Liver (tissue), 2 donors: ENCODE data around the gene USP5.

ENCODE experiments used
- YY1 ChIP-seq: IDR thresholded peaks from 2 replicates; pipeline ENCODE4 v1.6.1; 2016; ENCODE audit warnings: antibody characterized with exemption, mild to moderate bottlenecking
- TF ChIP-seq, protein P1 (sequence below): fragments of 150-350 bp; IDR thresholded peaks from 2 replicates; pipeline ENCODE4 v1.5.1; 2017; ENCODE audit warnings: improper control_type of control experiment, low read depth, low read length; ENCODE audit not compliant: missing input control
- donor health status: healthy.

DNA sequence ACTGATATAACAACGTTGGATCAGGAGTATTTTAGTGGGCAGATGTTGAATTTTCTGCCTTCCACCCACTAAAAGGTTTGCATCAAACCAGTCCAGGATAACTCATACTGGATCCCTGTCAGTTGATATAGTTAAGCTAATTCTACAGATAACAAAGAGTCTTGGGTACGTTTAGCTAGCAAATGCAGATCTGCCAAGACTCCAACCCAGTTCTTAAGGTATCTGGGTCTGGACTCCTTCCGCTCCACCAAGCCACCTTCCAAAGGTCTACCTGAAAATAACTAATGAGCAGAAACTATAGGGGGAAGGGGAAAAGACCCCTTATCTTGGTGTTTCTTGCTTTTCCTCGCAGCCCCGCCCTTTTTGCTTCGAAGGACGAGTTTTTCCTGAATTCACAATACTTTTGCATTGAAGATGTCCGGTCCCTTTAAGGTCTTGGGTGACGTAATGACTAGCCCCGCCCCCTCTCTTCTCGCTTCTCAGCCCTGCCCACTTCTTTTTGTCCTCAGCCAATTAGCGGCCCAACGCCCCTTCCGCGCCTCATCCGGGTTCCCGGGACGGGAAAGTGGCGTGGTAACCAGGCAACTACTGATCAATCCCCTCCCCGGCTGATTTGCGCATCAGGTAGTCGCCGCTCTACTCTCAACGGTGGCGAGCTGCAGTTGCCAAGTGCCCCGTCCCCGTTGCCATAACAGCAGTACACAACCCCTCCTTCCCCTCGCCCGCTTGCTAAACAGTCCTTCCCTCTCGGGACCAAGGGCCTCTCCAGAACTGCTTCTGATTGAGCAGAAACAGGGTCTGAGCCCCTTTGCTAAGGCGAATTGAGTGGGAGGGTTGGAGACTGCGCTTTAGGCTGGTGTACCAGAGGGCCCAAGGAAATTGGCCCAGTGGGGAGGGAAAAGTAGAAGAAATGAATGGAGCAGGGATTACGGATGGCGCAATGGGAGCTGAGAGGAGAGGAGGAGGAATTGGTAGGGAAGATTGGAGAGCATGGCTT, 52.6 kb downstream of the USP5 start, which contains the start of gene LRRC23:
- TF ChIP-seq, protein P1, sequence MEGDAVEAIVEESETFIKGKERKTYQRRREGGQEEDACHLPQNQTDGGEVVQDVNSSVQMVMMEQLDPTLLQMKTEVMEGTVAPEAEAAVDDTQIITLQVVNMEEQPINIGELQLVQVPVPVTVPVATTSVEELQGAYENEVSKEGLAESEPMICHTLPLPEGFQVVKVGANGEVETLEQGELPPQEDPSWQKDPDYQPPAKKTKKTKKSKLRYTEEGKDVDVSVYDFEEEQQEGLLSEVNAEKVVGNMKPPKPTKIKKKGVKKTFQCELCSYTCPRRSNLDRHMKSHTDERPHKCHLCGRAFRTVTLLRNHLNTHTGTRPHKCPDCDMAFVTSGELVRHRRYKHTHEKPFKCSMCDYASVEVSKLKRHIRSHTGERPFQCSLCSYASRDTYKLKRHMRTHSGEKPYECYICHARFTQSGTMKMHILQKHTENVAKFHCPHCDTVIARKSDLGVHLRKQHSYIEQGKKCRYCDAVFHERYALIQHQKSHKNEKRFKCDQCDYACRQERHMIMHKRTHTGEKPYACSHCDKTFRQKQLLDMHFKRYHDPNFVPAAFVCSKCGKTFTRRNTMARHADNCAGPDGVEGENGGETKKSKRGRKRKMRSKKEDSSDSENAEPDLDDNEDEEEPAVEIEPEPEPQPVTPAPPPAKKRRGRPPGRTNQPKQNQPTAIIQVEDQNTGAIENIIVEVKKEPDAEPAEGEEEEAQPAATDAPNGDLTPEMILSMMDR: no peak
- TF ChIP-seq YY1: peak; percentile 48
